HFF-Myc (cell line): Measurements from ENCODE around the gene FMNL2.
A peak's percentile ranks its signal among the peaks of the same experiment; 100 is the strongest.

ENCODE experiments used
- DNase-seq: peaks from one replicate; pipeline ENCODE4 v3.0.0-alpha.2; 2011; ENCODE audit warnings: low read depth; ENCODE audit errors: extremely low read depth
- H3K4me3 ChIP-seq: replicated peaks from 2 replicates; pipeline ENCODE4 v1.5.1; 2011; ENCODE audit warnings: low read depth, mild to moderate bottlenecking, control low read depth, low read length
- TF ChIP-seq, protein P1 (sequence below): IDR thresholded peaks from 2 replicates; pipeline ENCODE4 v1.5.1; 2012; ENCODE audit warnings: mild to moderate bottlenecking, low read depth, low read length, control low read depth; ENCODE audit errors: missing control alignments

Gene FMNL2

DNA sequence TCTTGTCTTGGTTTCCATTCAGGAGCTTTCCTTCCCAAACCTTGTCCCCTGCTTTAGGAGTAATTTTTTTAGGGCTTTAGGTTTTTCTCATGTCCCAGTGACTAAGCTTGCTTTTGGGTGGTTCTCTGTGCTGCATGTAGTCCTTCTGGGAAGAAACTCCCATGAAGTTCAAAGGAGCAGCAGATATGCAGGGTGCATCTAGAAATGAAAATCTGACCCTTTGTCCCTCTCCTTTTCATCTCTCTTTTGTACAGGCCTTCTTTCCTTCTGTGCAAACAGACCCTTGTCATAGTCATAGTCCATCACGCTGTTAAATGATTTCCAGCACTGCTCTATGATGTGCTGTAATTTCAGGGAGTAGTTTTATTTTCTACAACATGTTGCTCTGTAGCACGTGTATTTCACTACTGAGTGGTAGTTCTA is 20.4 kb downstream of the FMNL2 start:
- TF ChIP-seq, protein P1, sequence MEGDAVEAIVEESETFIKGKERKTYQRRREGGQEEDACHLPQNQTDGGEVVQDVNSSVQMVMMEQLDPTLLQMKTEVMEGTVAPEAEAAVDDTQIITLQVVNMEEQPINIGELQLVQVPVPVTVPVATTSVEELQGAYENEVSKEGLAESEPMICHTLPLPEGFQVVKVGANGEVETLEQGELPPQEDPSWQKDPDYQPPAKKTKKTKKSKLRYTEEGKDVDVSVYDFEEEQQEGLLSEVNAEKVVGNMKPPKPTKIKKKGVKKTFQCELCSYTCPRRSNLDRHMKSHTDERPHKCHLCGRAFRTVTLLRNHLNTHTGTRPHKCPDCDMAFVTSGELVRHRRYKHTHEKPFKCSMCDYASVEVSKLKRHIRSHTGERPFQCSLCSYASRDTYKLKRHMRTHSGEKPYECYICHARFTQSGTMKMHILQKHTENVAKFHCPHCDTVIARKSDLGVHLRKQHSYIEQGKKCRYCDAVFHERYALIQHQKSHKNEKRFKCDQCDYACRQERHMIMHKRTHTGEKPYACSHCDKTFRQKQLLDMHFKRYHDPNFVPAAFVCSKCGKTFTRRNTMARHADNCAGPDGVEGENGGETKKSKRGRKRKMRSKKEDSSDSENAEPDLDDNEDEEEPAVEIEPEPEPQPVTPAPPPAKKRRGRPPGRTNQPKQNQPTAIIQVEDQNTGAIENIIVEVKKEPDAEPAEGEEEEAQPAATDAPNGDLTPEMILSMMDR: no peak
- DNase-seq: no peak
- H3K4me3 ChIP-seq: no peak overlapping the region

DNA sequence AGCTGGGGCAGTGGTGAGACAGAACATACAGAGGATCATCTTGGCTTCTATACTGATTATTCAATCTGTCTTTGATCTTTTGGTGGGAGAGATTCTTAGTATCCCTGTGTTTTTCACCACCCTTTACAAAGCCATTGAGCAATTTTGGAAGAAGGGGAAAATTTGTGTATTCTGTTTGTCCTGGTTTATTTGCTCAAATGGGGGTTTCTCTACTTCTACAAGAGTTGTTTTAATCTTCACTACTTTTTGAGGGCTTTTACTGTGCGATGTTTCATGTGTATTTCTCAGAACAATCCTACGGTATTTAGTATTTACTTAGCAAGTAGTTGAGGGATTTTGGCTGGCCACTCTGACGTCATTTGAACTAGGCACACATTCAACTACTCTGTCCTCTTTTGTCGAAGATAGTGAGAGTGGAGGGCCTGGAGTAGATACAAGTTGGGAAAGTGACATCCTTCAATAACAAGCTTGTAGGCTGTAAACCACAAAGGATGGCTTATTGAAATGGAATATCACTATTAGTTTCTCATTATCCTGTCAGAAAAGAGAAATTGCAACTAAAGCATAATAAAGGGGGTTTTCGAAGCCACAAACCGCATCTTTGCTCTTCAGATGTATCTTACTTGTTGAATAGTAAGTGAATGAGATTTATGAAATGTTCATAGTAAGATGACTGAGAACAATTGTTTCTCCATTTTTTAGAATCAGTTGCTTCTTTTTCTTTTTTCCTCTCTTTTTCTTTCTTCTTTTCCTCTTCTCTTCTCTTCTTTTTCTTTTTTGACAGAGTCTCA is 24.8 kb downstream of the FMNL2 start:
- DNase-seq: no peak
- TF ChIP-seq, protein P1: no peak
- H3K4me3 ChIP-seq: no peak overlapping the region

DNA sequence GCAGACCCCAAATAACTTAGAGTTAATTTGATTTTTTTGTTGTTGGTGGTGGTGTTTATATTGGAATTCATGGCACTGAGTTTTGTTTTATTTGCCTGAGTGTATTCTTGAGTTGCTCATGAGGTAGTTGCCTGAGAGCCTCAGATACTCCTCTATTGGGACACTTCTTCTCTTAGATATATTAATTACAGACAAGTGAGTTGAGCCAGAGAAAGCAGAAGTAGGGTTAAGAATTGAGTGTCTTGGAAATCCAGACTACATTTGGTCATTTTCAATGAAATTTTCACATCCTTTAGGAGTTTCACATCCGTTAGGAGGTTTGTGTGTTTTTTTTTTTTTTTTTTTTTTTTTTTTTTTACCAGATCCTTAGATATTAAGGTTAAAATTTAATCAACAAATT is 29.0 kb downstream of the FMNL2 start:
- no peak for DNase-seq
- H3K4me3 ChIP-seq: no peak overlapping the region
- TF ChIP-seq, protein P1: no peak

DNA sequence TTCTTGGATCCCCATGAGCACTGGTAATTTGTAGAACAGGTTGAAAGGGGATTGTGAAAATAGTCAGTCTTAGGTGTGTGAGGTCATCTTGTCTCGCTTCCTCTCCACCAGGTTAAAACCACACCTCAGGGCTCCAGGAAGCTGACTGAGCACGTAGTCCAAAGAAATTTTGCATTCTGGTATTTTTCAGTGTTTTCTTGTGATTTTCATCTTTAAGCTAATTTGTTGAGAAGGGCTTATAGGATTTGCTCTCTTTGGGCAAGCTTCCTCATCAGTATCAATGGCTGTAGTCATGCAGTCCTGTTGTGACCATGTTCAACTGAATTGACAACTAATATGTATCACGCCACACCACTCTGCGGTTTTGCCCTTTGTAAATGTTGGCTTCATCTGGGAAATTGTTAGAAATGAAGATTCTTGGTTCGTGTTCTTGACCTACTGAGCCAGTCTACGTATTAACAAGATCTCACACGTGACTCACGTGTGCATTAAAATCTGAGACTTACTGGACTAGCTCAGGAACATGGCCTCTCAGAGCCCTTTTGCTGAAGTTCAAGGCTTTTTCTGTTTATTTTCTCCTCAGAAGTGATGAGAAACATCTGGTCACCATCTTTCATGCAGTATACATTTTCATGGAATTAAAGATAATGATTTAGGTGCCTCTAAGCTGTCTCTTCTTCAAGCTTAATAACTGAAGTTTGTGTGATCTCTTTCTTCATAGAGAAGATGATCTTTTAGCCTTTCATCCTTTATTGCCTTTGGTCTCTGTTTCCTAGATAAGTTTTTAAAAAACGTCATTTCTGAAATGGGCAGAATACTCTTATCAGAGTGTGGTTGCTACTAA is 32.8 kb downstream of the FMNL2 start:
- DNase-seq: peak; percentile 45
- no peak overlapping the region for H3K4me3 ChIP-seq
- TF ChIP-seq, protein P1: no peak

DNA sequence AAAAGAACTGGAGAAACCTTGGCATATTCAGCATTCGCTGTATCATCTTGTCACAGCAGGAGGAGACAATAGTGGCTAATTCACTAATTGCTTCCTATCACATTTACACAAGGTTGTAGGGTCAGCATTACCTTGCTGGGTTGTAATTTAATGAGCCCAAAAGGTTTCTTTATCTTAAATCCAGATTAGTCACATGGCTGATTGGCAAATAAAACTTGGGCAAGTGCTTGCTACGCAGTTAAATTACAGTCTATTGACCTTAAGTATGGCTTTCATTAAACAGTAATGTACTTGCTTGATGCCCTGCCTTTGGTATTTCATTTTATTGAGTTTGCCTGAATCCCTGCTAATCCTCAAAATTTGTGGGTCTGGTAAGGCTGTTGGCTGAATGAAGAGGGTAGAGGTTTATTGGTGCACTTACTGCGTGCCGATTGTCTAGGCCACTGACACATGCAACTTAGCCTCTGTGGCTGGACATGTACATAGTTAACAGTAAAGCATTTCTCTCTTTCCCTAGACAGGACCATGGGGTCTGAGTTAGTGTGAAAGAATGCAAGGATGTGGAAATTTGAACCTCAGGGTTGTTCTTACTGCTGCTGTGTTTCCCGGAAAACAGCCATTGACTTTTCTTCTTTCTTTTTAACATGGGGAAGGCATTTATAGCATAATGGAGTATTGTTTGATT is 34.3 kb downstream of the FMNL2 start:
- DNase-seq: peak; percentile 56
- TF ChIP-seq, protein P1: no peak
- no peak overlapping the region for H3K4me3 ChIP-seq

DNA sequence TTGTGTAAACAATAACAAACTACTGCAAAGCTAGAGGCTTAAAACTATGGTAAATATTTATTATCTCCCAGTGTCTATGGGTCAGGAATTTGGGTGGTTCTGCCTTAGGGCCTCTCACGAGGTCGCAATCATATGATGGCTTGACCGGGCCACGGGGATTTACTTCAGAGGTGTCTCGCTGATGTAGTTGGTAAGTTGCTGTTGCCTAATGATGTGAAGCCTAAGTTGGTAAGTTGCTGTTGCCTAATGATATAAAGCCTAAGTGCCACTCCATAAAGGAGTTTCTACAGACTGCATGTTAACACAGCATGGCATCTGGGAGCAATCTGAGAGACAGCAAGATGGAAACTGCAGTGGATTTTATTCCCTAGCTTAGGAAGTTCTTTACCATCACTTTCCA is 35.8 kb downstream of the FMNL2 start:
- no peak for DNase-seq
- TF ChIP-seq, protein P1: no peak
- no peak overlapping the region for H3K4me3 ChIP-seq
